UCSD-AML1 (cell line): ENCODE measurements around the gene ATP1A1.

Experiments
- DNase-seq: peaks from one replicate; lab custom pipeline; 2025; ENCODE audit not compliant: unreplicated experiment; lab: John Stamatoyannopoulos, UW

Gene ATP1A1

DNA sequence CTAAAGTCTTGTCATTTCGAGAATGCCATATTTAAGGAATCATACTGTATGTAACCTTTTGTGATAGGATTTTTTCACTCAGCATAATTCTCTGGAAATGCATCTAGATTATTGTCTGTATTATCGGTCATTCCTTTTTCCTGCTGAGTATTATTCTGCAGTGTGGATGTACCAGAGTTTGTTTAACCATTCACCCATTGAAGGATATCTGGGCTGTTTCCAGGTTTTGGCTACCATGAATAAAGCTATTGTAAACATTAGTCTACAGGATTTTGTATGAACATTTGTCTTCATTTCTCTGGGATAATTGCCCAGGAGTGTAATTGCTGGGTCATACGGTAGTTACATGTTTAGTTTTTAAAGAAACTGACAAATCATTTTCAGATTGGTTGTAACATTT lies 61.8 kb downstream of the ATP1A1 start:
- DNase-seq: no peak

- DNase-seq: no peak
Observed at GRCh38 chr1:116435806-116436610, 63.0 kb downstream of the ATP1A1 start.

DNA sequence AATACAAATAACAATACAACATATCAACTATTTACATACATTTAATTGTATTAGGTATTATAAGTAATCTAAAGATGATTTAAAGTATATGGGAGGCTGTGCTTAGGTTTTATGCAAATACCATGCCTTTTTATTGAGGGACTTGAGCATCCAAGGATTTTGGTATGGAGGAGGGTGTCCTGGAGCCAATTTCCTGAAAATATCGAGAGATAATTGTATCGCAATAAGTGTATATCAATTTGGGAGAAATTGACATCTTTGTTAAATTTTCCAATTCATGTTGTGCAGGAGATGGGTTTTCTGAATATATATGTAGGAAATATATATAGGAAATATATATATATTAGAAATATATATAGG lies 63.5 kb downstream of the ATP1A1 start:
- DNase-seq: no peak

DNA sequence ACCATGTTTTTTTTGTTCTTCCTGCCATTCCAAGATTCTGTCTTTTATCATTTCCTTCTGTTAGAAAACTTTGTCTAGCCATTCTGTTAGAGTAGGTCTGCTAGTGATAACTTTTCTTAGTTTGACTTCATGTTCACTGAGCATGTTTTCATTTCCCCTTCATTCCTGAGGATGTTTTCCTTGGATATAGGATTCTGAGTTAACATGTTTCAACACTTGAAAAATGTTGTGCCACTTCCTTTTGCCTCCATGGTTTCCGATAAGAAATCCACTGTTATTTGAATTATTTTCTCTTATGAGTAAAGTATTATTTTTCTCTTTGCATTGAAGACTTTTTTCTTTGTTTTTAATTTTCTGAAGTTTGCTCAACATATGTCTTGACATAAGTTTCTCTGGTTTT lies 66.7 kb downstream of the ATP1A1 start:
- no peak for DNase-seq

DNA sequence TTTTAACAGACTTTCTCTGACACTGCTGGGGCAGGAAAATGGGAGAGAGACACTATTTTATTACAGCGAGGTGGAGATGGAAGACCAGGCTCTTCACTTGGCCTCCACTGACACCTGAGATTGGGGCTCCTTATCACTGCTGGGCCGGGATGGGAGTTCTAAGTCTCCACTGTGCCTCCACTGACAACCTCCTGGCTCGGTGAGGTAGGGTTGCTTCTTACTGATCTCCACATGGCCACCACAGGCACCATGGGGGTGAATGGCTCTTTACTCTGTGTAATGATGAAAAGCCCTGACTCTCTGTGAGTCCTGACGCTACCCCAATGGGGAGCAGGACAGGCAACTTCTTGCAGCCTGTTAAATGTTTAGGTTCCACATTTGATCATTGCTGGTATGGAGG lies 67.7 kb downstream of the ATP1A1 start:
- no peak for DNase-seq

- no peak for DNase-seq
Observed at GRCh38 chr1:116445534-116445933, 72.5 kb downstream of the ATP1A1 start.

DNA sequence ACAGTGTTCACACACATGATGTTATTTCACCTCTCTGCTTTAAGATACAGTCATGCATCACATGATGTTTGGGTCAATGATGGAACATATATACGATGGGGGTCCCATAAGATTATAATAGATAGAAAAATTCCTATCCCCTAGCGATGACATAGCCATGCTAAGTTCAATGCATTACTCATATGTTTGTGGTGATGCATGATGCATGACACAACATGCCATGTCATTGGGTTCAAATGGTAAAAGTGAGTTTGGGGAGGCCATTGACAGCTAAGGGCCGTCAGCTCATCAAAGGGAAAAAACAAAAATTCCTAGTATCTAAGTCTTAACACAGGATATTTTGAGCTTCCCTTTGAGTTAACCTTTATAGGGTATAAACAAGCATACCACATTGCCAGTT lies 73.6 kb downstream of the ATP1A1 start:
- no peak for DNase-seq

GRCh38 chr1:116448785-116449385 lies 75.8 kb downstream of the ATP1A1 start:
- no peak for DNase-seq

DNA sequence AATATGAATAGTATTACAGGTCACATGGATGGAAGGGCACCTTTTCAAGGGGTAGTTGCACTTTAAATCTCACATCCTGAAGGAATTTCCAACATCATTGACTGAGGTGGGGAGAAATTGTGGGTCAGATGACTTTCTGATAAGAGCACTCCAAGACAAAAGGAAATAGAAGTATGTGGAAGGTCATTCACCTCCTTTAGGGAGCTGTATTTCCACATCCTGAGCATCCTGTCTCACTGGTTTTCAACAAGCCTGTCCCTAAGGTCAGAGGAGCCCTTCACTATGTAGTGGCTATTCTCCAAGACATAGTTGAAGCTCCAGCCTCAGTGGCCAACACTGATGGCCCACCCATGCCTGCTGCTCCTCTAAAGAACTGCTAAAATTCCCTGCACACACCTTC lies 76.5 kb downstream of the ATP1A1 start:
- DNase-seq: no peak

GRCh38 chr1:116451702-116452101 lies 78.7 kb downstream of the ATP1A1 start:
- DNase-seq: no peak

DNA sequence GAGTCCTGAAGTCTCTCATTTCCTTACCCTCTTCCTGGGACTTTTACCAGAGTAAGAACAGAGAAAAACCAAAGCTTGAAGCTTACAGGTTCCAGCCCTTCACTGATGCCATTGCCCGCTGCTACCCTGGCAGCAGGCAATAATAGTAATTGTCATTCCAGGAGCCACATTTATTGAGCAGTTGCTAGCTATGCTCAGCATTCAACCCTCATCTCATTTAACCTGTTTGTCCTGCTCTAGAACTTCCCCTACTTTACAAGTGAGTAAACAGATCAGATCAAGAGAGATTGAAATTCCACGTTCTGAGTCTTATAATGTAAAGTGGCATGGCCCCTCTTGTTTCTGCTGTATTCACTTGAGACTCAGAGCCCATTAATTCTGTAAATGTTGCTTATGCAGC lies 80.4 kb downstream of the ATP1A1 start:
- no peak for DNase-seq

- DNase-seq: no peak
Observed at GRCh38 chr1:116453906-116454305, 80.9 kb downstream of the ATP1A1 start.
